Natural killer cell (primary cell): ENCODE results near the gene CASP1. TPM values are rescaled to one million over a fixed set of nuclear protein-coding genes. Genes with fewer than 3 reads are reported as not detected.
"Not testable (repeated sequence)": the region's sequence is repeated elsewhere in the genome, so short reads cannot be mapped to it uniquely, and the experiment has no call there.

ENCODE experiments used
- ATAC-seq, 3 donors: fragments of 150-1000 bp in 2 of 3; fragments of 200-7000 bp in 1 of 3; cut with Tn5 transposase; 1 replicate in 1 of 3; 2 replicates in 2 of 3; pipeline ENCODE4 v1.10.0; 2021; ENCODE audit warnings: mild to moderate bottlenecking in 2 of 3, moderate library complexity in 2 of 3
- DNase-seq, 2 donors: peaks; one replicate each; pipeline versions ENCODE4 v3.0.0 to v3.0.0-alpha.2; 2013 to 2021; ENCODE audit warnings: mixed read lengths in 1 of 2
- H3K27ac ChIP-seq: one replicate; pipeline ENCODE4 v1.5.1; 2013; ENCODE audit warnings: mild to moderate bottlenecking, low read length
- H3K27me3 ChIP-seq: one replicate; pipeline ENCODE4 v1.6.1; 2013; ENCODE audit warnings: low read length; ENCODE audit not compliant: control insufficient read depth, insufficient read depth
- H3K36me3 ChIP-seq: one replicate; pipeline ENCODE4 v1.6.1; 2013; ENCODE audit warnings: low read length; ENCODE audit not compliant: control insufficient read depth, insufficient read depth
- H3K4me1 ChIP-seq: one replicate; pipeline ENCODE4 v1.6.1; 2013; ENCODE audit warnings: low read length; ENCODE audit not compliant: control insufficient read depth, insufficient read depth
- H3K4me3 ChIP-seq: one replicate; pipeline ENCODE4 v1.5.1; 2013; ENCODE audit warnings: low read length
- H3K9me3 ChIP-seq: one replicate; pipeline ENCODE4 v1.6.1; 2013; ENCODE audit warnings: low read length; ENCODE audit not compliant: control insufficient read depth, insufficient read depth
- H3K27ac Mint-ChIP-seq, 2 donors: one replicate each; pipeline ENCODE4 v1.8.0; 2022; ENCODE audit warnings: mild to moderate bottlenecking in 2 of 2, mixed read lengths in 2 of 2, moderate library complexity in 1 of 2
- H3K27me3 Mint-ChIP-seq, 2 donors: one replicate each; pipeline ENCODE4 v1.8.0; 2022; ENCODE audit warnings: low read depth in 2 of 2, mixed read lengths in 2 of 2
- H3K36me3 Mint-ChIP-seq: one replicate; pipeline ENCODE4 v1.8.0; 2022; ENCODE audit warnings: mixed read lengths
- H3K4me1 Mint-ChIP-seq, 2 donors: one replicate each; pipeline ENCODE4 v1.8.0; 2022; ENCODE audit warnings: mixed read lengths in 2 of 2
- H3K4me3 Mint-ChIP-seq: one replicate; pipeline ENCODE4 v1.8.0; 2022; ENCODE audit warnings: mild to moderate bottlenecking, moderate library complexity, mixed read lengths
- H3K9me3 Mint-ChIP-seq, 2 donors: one replicate each; pipeline ENCODE4 v1.8.0; 2022; ENCODE audit warnings: mixed read lengths in 2 of 2
- CTCF ChIP-seq: fragments of 200-600 bp; IDR thresholded peaks from one replicate; pipeline ENCODE4 v1.8.0; 2022; ENCODE audit warnings: antibody characterized with exemption
- WGBS: methylation state at CpG from one replicate; pipeline ENCODE4 v1.1.7; 2013; ENCODE audit warnings: missing lambda C conversion rate; ENCODE audit not compliant: insufficient coverage; 5-methylcytosine and 5-hydroxymethylcytosine counted together
- intact Hi-C: fragments of 100-400 bp; cut with micrococcal nuclease; formaldehyde crosslinking; loops from one replicate; pipeline ENCODE4 v1.14.2; 2022
- total RNA-seq, 4 donors: library from RNA; stranded (reverse); fragments of 120-200 nt in 1 of 4; gene quantifications; one replicate each; pipeline versions ENCODE4 v1.2.3 to v1.2.4, GENCODE V29; 2013 to 2022

Gene CASP1
- total RNA-seq, result 100 to 1,000 TPM in 1 of 3 donors, 10 to 100 TPM in 2; 89.3 to 117 (median 93.8) TPM
- 124 TPM for total RNA-seq (2013)

- Mint-ChIP-seq H3K9me3 (no peaks in the 10 kb centered on the region), H3K36me3 (peaks cover 13% of the 10 kb centered on the region), H3K27ac (peak within 1 kb of the TSS; percentile 87 to 92), H3K4me1 (peaks cover 48 to 51% of the 10 kb centered on the region in 2 donors), H3K4me3 (peak within 1 kb of the TSS; percentile 92), H3K27me3 (no peaks in the 10 kb centered on the region)
- Histone ChIP-seq H3K4me3 (peak within 1 kb of the TSS; percentile 72), H3K4me1 (peaks cover 8% of the 10 kb centered on the region), H3K9me3 (no peaks in the 10 kb centered on the region), H3K27ac (peak within 1 kb of the TSS; percentile 85), H3K27me3 (no peaks in the 10 kb centered on the region), H3K36me3 (peaks cover 30% of the 10 kb centered on the region)
- ATAC-seq (peak; percentile 83 to 85 (median 85)), DNase-seq (peak in 1 of 2 donors; percentile 67)
- intact Hi-C loops, result loop anchor here (5.0 kb wide), 1 partner anchor 68 kb away; the partner anchor contains the start of gene CASP4
- WGBS, result 0% methylated on average over 2 of the region's 3 CpGs
- no peak for TF ChIP-seq CTCF
Measured at GRCh38 chr11:105034813-105035620, at the start of gene CASP1. Gene CASP1 (minus strand): TSS chr11:105035144. CDS start chr11:105035113, 31 bp downstream.

- Mint-ChIP-seq H3K27ac (no peak overlapping the region), H3K36me3 (no peaks in the 10 kb centered on the region), H3K4me3 (no peak overlapping the region), H3K4me1 (peaks cover 6 to 17% of the 10 kb centered on the region in 2 donors), H3K27me3 (peaks cover 15 to 31% of the 10 kb centered on the region in 2 donors), H3K9me3 (no peaks in the 10 kb centered on the region)
- WGBS, result 95% methylated on average over 5 of the region's 5 CpGs
- intact Hi-C loops, result no loop called here
- DNase-seq, result no peak
- no peak for ATAC-seq
- Histone ChIP-seq H3K27me3 (no peaks in the 10 kb centered on the region), H3K9me3 (no peaks in the 10 kb centered on the region), H3K4me1 (no peaks in the 10 kb centered on the region), H3K4me3 (no peak overlapping the region), H3K36me3 (no peaks in the 10 kb centered on the region), H3K27ac (no peak overlapping the region)
- TF ChIP-seq CTCF, result no peak
Measured at GRCh38 chr11:105081412-105082150, 46.6 kb upstream of the CASP1 start.

- H3K27ac Mint-ChIP-seq, DNase-seq, H3K4me3 ChIP-seq, H3K36me3 Mint-ChIP-seq, intact Hi-C loops, H3K36me3 ChIP-seq, H3K9me3 ChIP-seq, H3K27ac ChIP-seq, H3K4me3 Mint-ChIP-seq, H3K9me3 Mint-ChIP-seq, ATAC-seq, H3K27me3 ChIP-seq, H3K4me1 ChIP-seq: not testable (repeated sequence)
- WGBS, result 47% methylated on average over 5 of the region's 6 CpGs
- Mint-ChIP-seq H3K4me1 (peaks cover 6 to 17% of the 10 kb centered on the region in 2 donors), H3K27me3 (peaks cover 15 to 22% of the 10 kb centered on the region in 2 donors)
Measured at GRCh38 chr11:105080171-105080906, 45.4 kb upstream of the CASP1 start.
